Fibroblast of lung (primary cell): ENCODE results near the gene AKIRIN2. TPM values are rescaled to one million over a fixed set of nuclear protein-coding genes. Genes with fewer than 3 reads are reported as not detected.

Source experiments
- DNase-seq, 2 donors: peaks; one replicate each; pipeline versions ENCODE4 v3.0.0 to v3.0.0-alpha.2; 2010; ENCODE audit warnings: low read depth in 2 of 2
- H2AFZ ChIP-seq: 2 replicates; pipeline ENCODE4 v1.5.1; 2012; ENCODE audit warnings: low read length, control low read depth, inconsistent platforms
- H3K27ac ChIP-seq: 2 replicates; pipeline ENCODE4 v1.5.1; 2011; ENCODE audit warnings: low read length, control low read depth; ENCODE audit not compliant: insufficient read depth
- H3K27me3 ChIP-seq: 2 replicates; pipeline ENCODE4 v1.5.1; 2011; ENCODE audit warnings: mild to moderate bottlenecking, low read length; ENCODE audit not compliant: control insufficient read depth, insufficient read depth
- H3K36me3 ChIP-seq: 2 replicates; pipeline ENCODE4 v1.5.1; 2011; ENCODE audit warnings: low read length; ENCODE audit not compliant: control insufficient read depth, insufficient read depth
- H3K4me1 ChIP-seq: 2 replicates; pipeline ENCODE4 v1.5.1; 2011; ENCODE audit warnings: low read length; ENCODE audit not compliant: control insufficient read depth, insufficient read depth; ENCODE audit errors: extremely low read depth
- H3K4me2 ChIP-seq: 2 replicates; pipeline ENCODE4 v1.5.1; 2011; ENCODE audit warnings: low read length, control low read depth; ENCODE audit not compliant: insufficient read depth; ENCODE audit errors: extremely low read depth
- H3K4me3 ChIP-seq, 4 experiments: fragments of 200-600 bp in 1 of 4; sonication (generic) in 1 of 4; replicated peaks in 1 of 4; 2 replicates each; pipeline ENCODE4 v1.5.1; 2011 to 2016; ENCODE audit warnings: low read length in 4 of 4, low read depth in 3 of 4, mild to moderate bottlenecking in 3 of 4, control low read depth in 2 of 4, inconsistent platforms in 1 of 4, mixed read lengths in 1 of 4; ENCODE audit not compliant: insufficient read depth in 1 of 4; ENCODE audit errors: control extremely low read depth in 1 of 4
- H3K79me2 ChIP-seq: 2 replicates; pipeline ENCODE4 v1.5.1; 2012; ENCODE audit warnings: mild to moderate bottlenecking, low read length, inconsistent platforms; ENCODE audit not compliant: control insufficient read depth, insufficient read depth
- H3K9ac ChIP-seq: 2 replicates; pipeline ENCODE4 v1.5.1; 2011; ENCODE audit warnings: mild to moderate bottlenecking, low read length, control low read depth; ENCODE audit not compliant: insufficient read depth
- H3K9me3 ChIP-seq: 2 replicates; pipeline ENCODE4 v1.5.1; 2012; ENCODE audit warnings: low read depth, low read length; ENCODE audit not compliant: control insufficient read depth, insufficient read depth
- H4K20me1 ChIP-seq: 2 replicates; pipeline ENCODE4 v1.5.1; 2011; ENCODE audit warnings: low read length; ENCODE audit not compliant: control insufficient read depth, insufficient read depth; ENCODE audit errors: extremely low read depth
- CTCF ChIP-seq, 2 donors: IDR thresholded peaks in 1 of 2; conservative IDR thresholded peaks in 1 of 2; 1 replicate in 1 of 2; 2 replicates in 1 of 2; pipeline ENCODE4 v1.5.1; 2011 to 2012; ENCODE audit warnings: low read length in 2 of 2, control low read depth in 1 of 2, inconsistent platforms in 1 of 2, low read depth in 1 of 2, mild to moderate bottlenecking in 1 of 2
- EZH2 ChIP-seq: IDR thresholded peaks from 2 replicates; pipeline ENCODE4 v1.5.1; 2012; ENCODE audit warnings: low read length, control low read depth, mild to moderate bottlenecking; ENCODE audit errors: missing control alignments
- polyA plus RNA-seq, 2 donors: library from polyadenylated mRNA; depleted of rRNA in 1 of 2; stranded (reverse) in 1 of 2; unstranded in 1 of 2; fragments of >200 nt; gene quantifications; 2 replicates each; pipeline ENCODE4 v1.2.1, GENCODE V29; 2011 to 2012; ENCODE audit warnings: missing spikeins in 1 of 2
- total RNA-seq: library from RNA; depleted of rRNA; stranded (reverse); fragments of >200 nt; gene quantifications from 2 replicates; pipeline ENCODE4 v1.2.1, GENCODE V29; 2014

Gene AKIRIN2
- total and polyA plus RNA-seq, 2 donors (not counting 1 experiment from before 2014, with no cell fraction given): 33.7 to 41.0 TPM

- peaks cover 9% of the 10 kb centered on the region for H3K4me1 ChIP-seq
Measured at GRCh38 chr6:87655824-87656223, 46.2 kb downstream of the AKIRIN2 start.

GRCh38 chr6:87654875-87655454 is 47.1 kb downstream of the AKIRIN2 start:
- Histone ChIP-seq H3K9me3 (no peaks in the 10 kb centered on the region), H2AFZ (no peak overlapping the region), H3K4me3 (no peak overlapping the region), H3K27me3 (no peaks in the 10 kb centered on the region), H3K4me1 (peaks cover 3% of the 10 kb centered on the region), H3K9ac (no peak overlapping the region), H4K20me1 (no peaks in the 10 kb centered on the region), H3K36me3 (no peaks in the 10 kb centered on the region), H3K79me2 (no peaks in the 10 kb centered on the region), H3K4me2 (peak overlapping the region; percentile 35), H3K27ac (no peak overlapping the region)
- TF ChIP-seq EZH2: no peak
- no peak for TF ChIP-seq CTCF (conservative IDR thresholded peaks at IDR 0.05 in 1 of 2, IDR thresholded peaks at IDR 0.05 in 1 of 2; ENCODE audit: low read depth in 1 of 2, low read length in 2 of 2)
- no peak for DNase-seq

More at GRCh38 chr6:87655824-87656223, 46.2 kb downstream of the AKIRIN2 start:
- H3K4me2 ChIP-seq: no peak overlapping the region
- H3K27me3 ChIP-seq: no peaks in the 10 kb centered on the region
- H4K20me1 ChIP-seq: no peaks in the 10 kb centered on the region
- no peak for TF ChIP-seq CTCF (conservative IDR thresholded peaks at IDR 0.05 in 1 of 2, IDR thresholded peaks at IDR 0.05 in 1 of 2; ENCODE audit: low read depth in 1 of 2, low read length in 2 of 2)
- no peak for TF ChIP-seq EZH2
- no peaks in the 10 kb centered on the region for H3K9me3 ChIP-seq
- no peak overlapping the region for H3K4me3 ChIP-seq
- H2AFZ ChIP-seq: no peak overlapping the region
- no peaks in the 10 kb centered on the region for H3K36me3 ChIP-seq
- DNase-seq: no peak
- H3K79me2 ChIP-seq: no peaks in the 10 kb centered on the region
- no peak overlapping the region for H3K27ac ChIP-seq
- H3K9ac ChIP-seq: no peak overlapping the region

- Histone ChIP-seq H3K36me3 (no peaks in the 10 kb centered on the region), H4K20me1 (no peaks in the 10 kb centered on the region), H3K4me3 (no peak overlapping the region), H2AFZ (no peak overlapping the region), H3K4me2 (no peak overlapping the region), H3K9me3 (no peaks in the 10 kb centered on the region), H3K4me1 (no peaks in the 10 kb centered on the region), H3K27me3 (no peaks in the 10 kb centered on the region), H3K79me2 (no peaks in the 10 kb centered on the region), H3K9ac (no peak overlapping the region), H3K27ac (no peak overlapping the region)
- TF ChIP-seq CTCF (conservative IDR thresholded peaks at IDR 0.05 in 1 of 2, IDR thresholded peaks at IDR 0.05 in 1 of 2; ENCODE audit: low read depth in 1 of 2, low read length in 2 of 2) (no peak), EZH2 (no peak)
- no peak for DNase-seq
Measured at GRCh38 chr6:87654122-87654521, 47.9 kb downstream of the AKIRIN2 start.
